HG02763 (cell line): ENCODE data around the gene KIF9.
"Not testable (repeated sequence)": the region's sequence is repeated elsewhere in the genome, so short reads cannot be mapped to it uniquely, and the experiment has no call there.

Source experiments
- ATAC-seq: cut with Tn5 transposase; IDR thresholded peaks from one replicate; pipeline ENCODE4 v1.9.1; 2021; ENCODE audit warnings: mild to moderate bottlenecking, moderate library complexity; ENCODE audit not compliant: unreplicated experiment

Gene KIF9, protein sequence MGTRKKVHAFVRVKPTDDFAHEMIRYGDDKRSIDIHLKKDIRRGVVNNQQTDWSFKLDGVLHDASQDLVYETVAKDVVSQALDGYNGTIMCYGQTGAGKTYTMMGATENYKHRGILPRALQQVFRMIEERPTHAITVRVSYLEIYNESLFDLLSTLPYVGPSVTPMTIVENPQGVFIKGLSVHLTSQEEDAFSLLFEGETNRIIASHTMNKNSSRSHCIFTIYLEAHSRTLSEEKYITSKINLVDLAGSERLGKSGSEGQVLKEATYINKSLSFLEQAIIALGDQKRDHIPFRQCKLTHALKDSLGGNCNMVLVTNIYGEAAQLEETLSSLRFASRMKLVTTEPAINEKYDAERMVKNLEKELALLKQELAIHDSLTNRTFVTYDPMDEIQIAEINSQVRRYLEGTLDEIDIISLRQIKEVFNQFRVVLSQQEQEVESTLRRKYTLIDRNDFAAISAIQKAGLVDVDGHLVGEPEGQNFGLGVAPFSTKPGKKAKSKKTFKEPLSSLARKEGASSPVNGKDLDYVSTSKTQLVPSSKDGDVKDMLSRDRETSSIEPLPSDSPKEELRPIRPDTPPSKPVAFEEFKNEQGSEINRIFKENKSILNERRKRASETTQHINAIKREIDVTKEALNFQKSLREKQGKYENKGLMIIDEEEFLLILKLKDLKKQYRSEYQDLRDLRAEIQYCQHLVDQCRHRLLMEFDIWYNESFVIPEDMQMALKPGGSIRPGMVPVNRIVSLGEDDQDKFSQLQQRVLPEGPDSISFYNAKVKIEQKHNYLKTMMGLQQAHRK

DNA sequence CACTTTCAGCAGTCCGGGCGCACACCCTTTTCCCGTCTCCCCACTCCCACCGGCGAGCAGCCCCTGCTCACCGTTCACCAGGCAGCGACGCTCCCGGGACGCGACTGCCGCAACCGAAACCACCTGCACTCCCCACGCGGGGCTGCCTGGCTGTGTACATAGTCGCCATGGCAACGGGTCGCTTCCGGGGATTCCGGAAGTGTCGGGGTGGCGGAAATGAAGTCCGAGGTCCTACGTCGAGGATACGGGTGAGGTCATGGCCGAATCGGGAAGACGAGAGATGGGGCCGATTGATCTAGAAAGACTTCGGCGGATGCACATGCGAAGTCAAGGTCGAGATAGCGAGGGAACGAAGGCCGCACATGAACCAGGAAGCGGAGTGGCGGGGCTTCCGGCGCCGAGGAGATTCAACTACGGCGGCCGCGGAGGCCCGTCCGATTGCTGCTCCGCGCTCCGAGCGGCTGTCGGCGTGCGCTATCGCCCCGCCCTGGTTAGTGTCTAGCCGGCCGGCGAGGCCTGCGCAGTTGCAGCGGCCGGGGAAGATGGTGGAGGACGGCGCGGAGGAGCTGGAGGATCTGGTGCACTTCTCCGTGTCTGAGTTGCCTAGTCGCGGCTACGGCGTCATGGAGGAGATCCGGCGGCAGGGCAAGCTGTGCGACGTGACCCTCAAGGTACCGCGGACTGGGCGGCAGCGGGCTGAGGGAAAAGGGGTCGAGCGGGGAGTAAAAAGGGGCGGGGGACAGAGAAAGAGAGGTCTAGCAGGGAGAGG, at the start of gene KIF9, which contains the start of gene KLHL18:
Gene KIF9, minus strand, starts transcription at position 376 of the 769 bp plus-strand sequence. CDS start 5,425 bp downstream, outside the sequence.
Gene KLHL18, plus strand, starts transcription at position 521 of the 769 bp plus-strand sequence. Its CDS starts 22 bp downstream, at position 543.
- peak; percentile 90 for ATAC-seq

GRCh38 chr3:47324278-47324865, 41.8 kb upstream of the KIF9 start:
- ATAC-seq, result no peak

GRCh38 chr3:47323431-47324277, 41.1 kb upstream of the KIF9 start:
- no peak for ATAC-seq

- no peak for ATAC-seq
Measured at GRCh38 chr3:47319956-47320355, 37.4 kb upstream of the KIF9 start.

- no peak for ATAC-seq
Measured at GRCh38 chr3:47318916-47319315, 36.3 kb upstream of the KIF9 start.

DNA sequence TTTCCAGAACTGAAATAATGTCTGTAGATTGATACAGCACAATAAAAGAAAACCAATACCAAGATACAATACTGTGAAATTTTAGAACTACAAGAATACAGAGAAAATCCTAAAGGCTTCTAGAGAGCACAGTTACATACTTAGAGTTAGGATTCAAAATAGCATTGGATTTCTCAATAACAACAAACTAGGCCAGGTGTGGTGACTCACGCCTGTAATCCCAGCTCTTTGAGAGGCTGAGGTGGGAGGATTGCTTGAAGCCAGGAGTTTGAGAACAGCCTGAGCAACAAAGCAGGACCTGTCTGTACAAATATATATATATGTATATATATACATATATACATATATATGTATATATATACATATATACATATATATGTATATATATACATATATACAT, 33.6 kb upstream of the KIF9 start:
- not testable (repeated sequence) for ATAC-seq

- ATAC-seq, result no peak
Measured at GRCh38 chr3:47315069-47315647, 32.6 kb upstream of the KIF9 start.

GRCh38 chr3:47314056-47314764, 31.6 kb upstream of the KIF9 start:
- no peak for ATAC-seq

DNA sequence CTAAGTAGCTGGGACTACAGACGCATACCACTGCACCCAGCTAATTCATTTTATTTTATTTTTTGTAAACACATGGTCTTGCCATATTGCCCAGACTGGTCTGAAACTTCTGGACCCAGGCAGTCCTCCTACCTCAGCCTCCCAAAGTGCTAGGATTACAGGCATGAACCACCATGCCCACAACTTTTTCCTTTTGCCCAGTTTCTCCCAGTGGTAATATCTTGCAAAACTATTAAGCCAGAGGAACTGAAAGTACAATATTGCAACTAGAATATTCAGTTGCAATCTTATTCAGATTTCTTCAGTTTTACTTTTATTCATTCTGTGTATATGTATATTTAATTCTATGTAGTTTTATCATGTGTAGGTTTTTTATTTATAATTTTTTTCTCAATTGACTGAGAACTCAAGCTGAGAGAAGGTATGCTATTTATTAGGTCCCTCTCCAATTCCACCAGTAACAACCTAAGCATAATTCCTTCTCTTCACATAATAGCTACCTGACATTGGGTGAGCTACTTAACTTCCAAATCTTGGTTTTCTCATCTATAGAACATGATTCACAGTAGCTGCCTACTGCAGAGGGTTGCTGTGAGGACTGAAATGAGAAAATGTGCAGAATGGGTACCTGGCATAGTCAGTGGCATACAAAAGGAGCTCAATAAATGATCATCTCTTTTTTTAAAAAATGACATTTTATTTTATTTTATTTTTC, 30.9 kb upstream of the KIF9 start:
- no peak for ATAC-seq

GRCh38 chr3:47310391-47310790, 27.8 kb upstream of the KIF9 start:
- no peak for ATAC-seq

- ATAC-seq, result not testable (repeated sequence)
Measured at GRCh38 chr3:47309231-47309630, 26.6 kb upstream of the KIF9 start.

GRCh38 chr3:47306022-47306421, 23.4 kb upstream of the KIF9 start:
- no peak for ATAC-seq

DNA sequence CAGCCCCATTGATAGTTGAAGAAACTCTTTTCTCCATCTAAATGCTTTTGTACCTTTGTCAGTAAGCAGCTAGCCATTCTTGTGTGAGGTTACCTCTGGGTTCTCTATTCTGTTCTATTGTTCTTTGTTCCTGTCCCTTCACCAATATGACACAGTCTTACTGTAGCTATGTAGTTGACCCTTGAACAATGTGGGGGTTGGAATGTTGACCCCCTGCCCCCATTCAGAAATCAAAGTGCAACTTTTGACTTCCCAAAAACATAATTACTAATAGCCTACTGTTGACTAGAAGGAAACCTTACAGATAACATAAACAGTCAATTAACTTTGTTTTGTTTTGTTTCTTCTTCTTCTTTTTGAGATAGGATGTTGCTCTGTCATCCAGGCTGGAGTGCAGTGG, 18.9 kb upstream of the KIF9 start:
- ATAC-seq, result no peak

GRCh38 chr3:47299381-47300318, 17.1 kb upstream of the KIF9 start:
- no peak for ATAC-seq

DNA sequence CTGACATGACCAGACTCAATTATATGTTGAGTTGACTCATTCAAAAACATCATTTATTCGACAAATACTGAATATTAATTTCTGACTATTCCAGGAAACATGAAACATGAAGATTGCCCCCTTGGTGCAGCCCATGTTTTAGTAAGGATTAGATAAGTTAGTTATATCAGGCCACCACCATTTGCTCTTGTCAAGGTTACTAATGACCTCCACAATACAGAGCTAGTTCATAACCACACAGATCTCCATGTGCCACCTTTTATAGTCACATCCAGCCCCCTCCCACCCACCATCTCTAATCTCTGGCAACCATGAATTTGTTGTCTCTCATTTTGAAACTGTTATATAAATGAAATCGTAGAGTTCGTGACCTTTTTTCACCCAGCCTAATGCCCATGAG, 15.8 kb upstream of the KIF9 start:
- ATAC-seq, result no peak

DNA sequence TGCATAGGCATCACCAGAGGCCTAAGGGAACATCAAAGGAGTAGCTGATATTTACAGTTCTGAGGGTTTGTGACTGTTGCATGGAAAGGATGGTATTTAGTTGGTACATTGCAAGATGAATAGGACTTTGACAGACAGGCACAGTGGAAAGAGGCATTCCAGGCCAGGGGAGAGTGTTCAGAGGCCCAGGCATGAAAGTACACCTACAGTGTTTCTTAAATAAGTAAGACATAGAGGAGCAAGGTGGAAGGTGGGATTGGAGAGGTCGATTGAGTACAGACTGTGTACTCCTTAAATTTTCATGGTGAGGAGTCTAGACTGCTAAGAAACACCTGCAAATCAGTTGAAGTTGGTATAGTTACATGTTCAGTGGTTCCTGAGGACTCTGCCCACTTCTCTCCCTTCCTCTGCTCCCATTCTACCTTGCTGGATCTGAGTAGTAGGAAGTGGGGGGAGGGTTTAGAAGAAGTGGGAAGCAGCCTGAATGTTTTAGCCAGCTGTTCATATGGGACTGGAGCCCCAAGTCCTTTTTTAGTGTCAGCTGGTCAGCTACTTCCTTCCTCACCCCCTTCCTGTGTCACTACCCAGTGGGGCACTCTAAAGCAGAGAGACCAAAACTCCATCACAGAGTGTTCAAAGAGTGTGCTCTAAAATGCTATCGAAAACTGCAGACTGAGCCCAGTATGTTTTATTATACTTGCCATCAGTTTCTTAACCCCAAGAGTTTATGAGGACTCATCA, 14.1 kb upstream of the KIF9 start:
- ATAC-seq, result no peak
